ACC112 (cell line): ENCODE data around the gene PCDHGA11.
"Not testable (repeated sequence)": the region's sequence is repeated elsewhere in the genome, so short reads cannot be mapped to it uniquely, and the experiment has no call there.

Experiments used
- H2AFZ ChIP-seq: fragments of 200-600 bp; sonication (generic); one replicate; pipeline ENCODE4 v1.6.0; 2017; ENCODE audit warnings: antibody characterized with exemption, low read length; ENCODE audit not compliant: unreplicated experiment
- H3K27ac ChIP-seq: fragments of 200-600 bp; sonication (generic); 2 replicates; pipeline ENCODE4 v1.5.1; 2014; ENCODE audit warnings: low read depth, mild to moderate bottlenecking, antibody characterized with exemption, low read length, moderate library complexity
- H3K27me3 ChIP-seq: fragments of 200-600 bp; sonication (generic); 2 replicates; pipeline ENCODE4 v1.6.1; 2014; ENCODE audit warnings: mild to moderate bottlenecking, antibody characterized with exemption, low read length, moderate library complexity, mixed read lengths; ENCODE audit not compliant: insufficient read depth
- H3K36me3 ChIP-seq: fragments of 200-600 bp; sonication (generic); 2 replicates; pipeline ENCODE4 v1.6.1; 2016; ENCODE audit warnings: mild to moderate bottlenecking, antibody characterized with exemption, low read length, moderate library complexity, mixed read lengths; ENCODE audit not compliant: insufficient read depth
- H3K4me1 ChIP-seq: fragments of 200-600 bp; sonication (generic); one replicate; pipeline ENCODE4 v1.6.1; 2016; ENCODE audit warnings: low read length, mixed read lengths; ENCODE audit not compliant: insufficient read depth, unreplicated experiment, control insufficient read depth
- H3K4me3 ChIP-seq: fragments of 200-600 bp; sonication (generic); 2 replicates; pipeline ENCODE4 v1.5.1; 2014; ENCODE audit warnings: mild to moderate bottlenecking, low read depth, low read length
- H3K79me2 ChIP-seq: fragments of 200-600 bp; sonication (generic); one replicate; pipeline ENCODE4 v1.6.0; 2016; ENCODE audit warnings: low read length; ENCODE audit not compliant: control insufficient read depth, unreplicated experiment, insufficient read depth

Gene PCDHGA11

DNA sequence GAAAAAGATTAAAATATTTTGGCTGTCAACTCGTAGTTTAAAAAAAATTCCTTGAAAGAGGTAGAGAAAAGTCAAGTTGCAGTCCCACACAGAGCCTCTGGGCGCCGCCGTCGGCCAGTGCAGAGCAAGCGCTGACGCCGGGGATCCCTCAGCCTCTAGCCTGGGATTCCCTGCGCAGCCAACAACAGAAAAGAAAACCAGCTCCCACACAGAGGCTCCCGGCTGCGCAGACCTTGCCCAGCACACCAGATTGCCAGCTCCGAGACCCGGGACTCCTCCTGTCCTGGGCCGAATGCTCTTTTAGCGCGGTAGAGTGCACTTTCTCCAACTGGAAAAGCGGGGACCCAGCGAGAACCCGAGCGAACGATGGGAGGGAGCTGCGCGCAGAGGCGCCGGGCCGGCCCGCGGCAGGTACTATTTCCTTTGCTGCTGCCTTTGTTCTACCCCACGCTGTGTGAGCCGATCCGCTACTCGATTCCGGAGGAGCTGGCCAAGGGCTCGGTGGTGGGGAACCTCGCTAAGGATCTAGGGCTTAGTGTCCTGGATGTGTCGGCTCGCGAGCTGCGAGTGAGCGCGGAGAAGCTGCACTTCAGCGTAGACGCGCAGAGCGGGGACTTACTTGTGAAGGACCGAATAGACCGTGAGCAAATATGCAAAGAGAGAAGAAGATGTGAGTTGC, 3.2 kb upstream of the PCDHGA11 start, which contains the start of gene PCDHGB7:
Gene PCDHGB7, plus strand, starts transcription at position 184 of the 679 bp plus-strand sequence. Its CDS starts 183 bp downstream, at position 367.
- H3K36me3 ChIP-seq, H3K4me1 ChIP-seq, H3K79me2 ChIP-seq, H3K27ac ChIP-seq: not testable (repeated sequence)
- Histone ChIP-seq H3K27me3 (peaks cover 54% of the 10 kb centered on the region), H2AFZ (peak within 1 kb of the TSS; percentile 73), H3K4me3 (peak within 1 kb of the TSS; percentile 77)

- no peak overlapping the region for H2AFZ ChIP-seq
Measured at GRCh38 chr5:141419074-141419880, 1.6 kb upstream of the PCDHGA11 start.

GRCh38 chr5:141421489-141421855, 621 bp downstream of the PCDHGA11 start:
- Histone ChIP-seq H3K79me2 (no peaks in the 10 kb centered on the region), H3K4me1 (no peaks in the 10 kb centered on the region), H3K27me3 (peaks cover 79% of the 10 kb centered on the region), H3K4me3 (peak overlapping the region; percentile 85), H3K36me3 (no peaks in the 10 kb centered on the region), H2AFZ (peak overlapping the region; percentile 92), H3K27ac (no peak overlapping the region)

More at GRCh38 chr5:141419074-141419880, 1.6 kb upstream of the PCDHGA11 start:
- no peaks in the 10 kb centered on the region for H3K36me3 ChIP-seq
- no peak overlapping the region for H3K27ac ChIP-seq
- H3K4me3 ChIP-seq: no peak overlapping the region
- H3K4me1 ChIP-seq: no peaks in the 10 kb centered on the region
- H3K79me2 ChIP-seq: no peaks in the 10 kb centered on the region
- H3K27me3 ChIP-seq: peaks cover 62% of the 10 kb centered on the region

GRCh38 chr5:141422742-141423291, 2.0 kb downstream of the PCDHGA11 start:
- H3K36me3 ChIP-seq: no peaks in the 10 kb centered on the region
- H3K27me3 ChIP-seq: peaks cover 81% of the 10 kb centered on the region
- no peaks in the 10 kb centered on the region for H3K4me1 ChIP-seq
- H3K27ac ChIP-seq: no peak overlapping the region
- H3K4me3 ChIP-seq: no peak overlapping the region
- no peak overlapping the region for H2AFZ ChIP-seq
- no peaks in the 10 kb centered on the region for H3K79me2 ChIP-seq

DNA sequence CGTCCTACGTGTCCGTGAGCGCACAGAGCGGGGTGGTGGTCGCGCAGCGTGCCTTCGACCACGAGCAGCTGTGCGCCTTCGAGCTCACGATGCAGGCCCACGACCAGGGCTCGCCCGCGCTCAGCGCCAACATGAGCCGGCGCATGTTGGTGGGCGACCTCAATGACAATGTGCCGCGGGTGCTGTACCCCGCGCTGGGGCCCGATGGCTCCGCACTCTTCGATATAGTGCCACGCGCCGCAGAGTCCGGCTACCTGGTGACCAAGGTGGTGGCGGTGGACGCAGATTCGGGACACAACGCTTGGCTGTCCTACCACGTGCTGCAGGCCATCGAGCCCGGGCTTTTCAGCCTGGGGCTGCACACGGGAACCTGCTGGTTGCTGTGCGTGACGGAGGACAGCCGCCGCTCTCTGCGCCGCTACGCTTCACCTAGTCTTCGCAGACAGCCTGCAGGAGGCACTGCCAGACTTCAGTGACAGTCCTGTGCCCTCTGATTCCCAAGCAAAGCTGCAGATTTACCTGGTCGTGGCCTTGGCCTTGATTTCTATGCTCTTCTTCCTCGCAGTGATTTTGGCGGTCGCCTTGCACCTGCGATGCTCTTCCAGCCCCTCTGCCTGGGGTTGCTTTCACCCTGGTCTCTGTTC, 7.1 kb downstream of the PCDHGA11 start:
- Histone ChIP-seq H3K36me3 (no peaks in the 10 kb centered on the region), H2AFZ (no peak overlapping the region), H3K4me1 (no peaks in the 10 kb centered on the region), H3K4me3 (no peak overlapping the region), H3K27me3 (peaks cover 48% of the 10 kb centered on the region; the same call in 1 of the 2 replicates), H3K27ac (no peak overlapping the region), H3K79me2 (no peaks in the 10 kb centered on the region)

- peak within 1 kb of the TSS; percentile 13 for H2AFZ ChIP-seq
- H3K27ac ChIP-seq: no peak within 1 kb of the TSS
- H3K4me3 ChIP-seq: peak within 1 kb of the TSS; percentile 70
Measured at GRCh38 chr5:141430332-141431113, 9.7 kb downstream of the PCDHGA11 start, which contains the start of gene PCDHGA12. Gene PCDHGA12, plus strand, starts transcription at chr5:141430507. Its CDS starts 253 bp downstream, at chr5:141430760.

DNA sequence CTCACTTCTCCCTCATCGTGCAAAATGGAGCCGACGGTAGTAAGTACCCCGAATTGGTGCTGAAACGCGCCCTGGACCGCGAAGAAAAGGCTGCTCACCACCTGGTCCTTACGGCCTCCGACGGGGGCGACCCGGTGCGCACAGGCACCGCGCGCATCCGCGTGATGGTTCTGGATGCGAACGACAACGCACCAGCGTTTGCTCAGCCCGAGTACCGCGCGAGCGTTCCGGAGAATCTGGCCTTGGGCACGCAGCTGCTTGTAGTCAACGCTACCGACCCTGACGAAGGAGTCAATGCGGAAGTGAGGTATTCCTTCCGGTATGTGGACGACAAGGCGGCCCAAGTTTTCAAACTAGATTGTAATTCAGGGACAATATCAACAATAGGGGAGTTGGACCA, 10.4 kb downstream of the PCDHGA11 start:
- no peaks in the 10 kb centered on the region for H3K79me2 ChIP-seq
- H3K27ac ChIP-seq: no peak overlapping the region
- H3K4me3 ChIP-seq: peak overlapping the region; percentile 70
- peak overlapping the region; percentile 13 for H2AFZ ChIP-seq
- no peaks in the 10 kb centered on the region for H3K4me1 ChIP-seq
- H3K27me3 ChIP-seq: peaks cover 14% of the 10 kb centered on the region; the same call in 1 of the 2 replicates
- H3K36me3 ChIP-seq: no peaks in the 10 kb centered on the region

More at GRCh38 chr5:141430332-141431113, 9.7 kb downstream of the PCDHGA11 start, which contains the start of gene PCDHGA12:
- no peaks in the 10 kb centered on the region for H3K36me3 ChIP-seq
- H3K4me1 ChIP-seq: no peaks in the 10 kb centered on the region
- H3K27me3 ChIP-seq: peaks cover 22% of the 10 kb centered on the region; the same call in 1 of the 2 replicates
- H3K79me2 ChIP-seq: no peaks in the 10 kb centered on the region

DNA sequence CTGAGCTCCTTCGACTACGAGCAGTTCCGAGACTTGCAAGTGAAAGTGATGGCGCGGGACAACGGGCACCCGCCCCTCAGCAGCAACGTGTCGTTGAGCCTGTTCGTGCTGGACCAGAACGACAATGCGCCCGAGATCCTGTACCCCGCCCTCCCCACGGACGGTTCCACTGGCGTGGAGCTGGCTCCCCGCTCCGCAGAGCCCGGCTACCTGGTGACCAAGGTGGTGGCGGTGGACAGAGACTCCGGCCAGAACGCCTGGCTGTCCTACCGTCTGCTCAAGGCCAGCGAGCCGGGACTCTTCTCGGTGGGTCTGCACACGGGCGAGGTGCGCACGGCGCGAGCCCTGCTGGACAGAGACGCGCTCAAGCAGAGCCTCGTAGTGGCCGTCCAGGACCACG, 11.5 kb downstream of the PCDHGA11 start:
- H2AFZ ChIP-seq, H3K4me1 ChIP-seq, H3K79me2 ChIP-seq, H3K36me3 ChIP-seq, H3K27ac ChIP-seq: not testable (repeated sequence)
- Histone ChIP-seq H3K27me3 (peaks cover 10% of the 10 kb centered on the region; the same call in 1 of the 2 replicates), H3K4me3 (0 out of 2 replicates have a peak overlapping the region, but pooled peaks have one; percentile 70)

GRCh38 chr5:141432726-141433125, 11.9 kb downstream of the PCDHGA11 start:
- not testable (repeated sequence) for H2AFZ ChIP-seq, H3K4me1 ChIP-seq, H3K36me3 ChIP-seq, H3K79me2 ChIP-seq, H3K4me3 ChIP-seq, H3K27ac ChIP-seq
- H3K27me3 ChIP-seq: peaks cover 10% of the 10 kb centered on the region; the same call in 1 of the 2 replicates
